MM.1S (cell line): ENCODE data around the gene FRMD3.

Experiments
- DNase-seq: peaks from one replicate; pipeline ENCODE4 v3.0.0-alpha.2; 2015
- H2AFZ ChIP-seq: fragments of 300-600 bp; sonication (generic); 2 replicates; pipeline ENCODE4 v1.6.0; 2016; ENCODE audit warnings: antibody characterized with exemption, low read length
- H3F3A ChIP-seq: fragments of 300-600 bp; sonication (generic); 2 replicates; pipeline ENCODE4 v1.6.1; 2016; ENCODE audit warnings: mild to moderate bottlenecking, antibody characterized with exemption, low read length, moderate library complexity, mixed read lengths; ENCODE audit not compliant: insufficient read depth
- H3K27ac ChIP-seq: fragments of 300-600 bp; sonication (generic); 2 replicates; pipeline ENCODE4 v1.5.1; 2016; ENCODE audit warnings: mild to moderate bottlenecking, low read length
- H3K27me3 ChIP-seq: fragments of 300-600 bp; sonication (generic); replicated peaks from 2 replicates; pipeline ENCODE4 v1.6.0; 2016; ENCODE audit warnings: low read length; ENCODE audit not compliant: insufficient read depth
- H3K36me3 ChIP-seq: fragments of 300-600 bp; sonication (generic); replicated peaks from 2 replicates; pipeline ENCODE4 v1.6.1; 2016; ENCODE audit warnings: mild to moderate bottlenecking, low read length, mixed read lengths; ENCODE audit not compliant: insufficient read depth
- H3K4me1 ChIP-seq: fragments of 300-600 bp; sonication (generic); 2 replicates; pipeline ENCODE4 v1.6.1; 2016; ENCODE audit warnings: low read length, mixed read lengths
- H3K4me2 ChIP-seq: fragments of 300-600 bp; sonication (generic); 2 replicates; pipeline ENCODE4 v1.6.0; 2016; ENCODE audit warnings: low read depth, low read length
- H3K4me3 ChIP-seq: fragments of 300-600 bp; sonication (generic); 2 replicates; pipeline ENCODE4 v1.5.1; 2016; ENCODE audit warnings: low read length, mixed read lengths
- H3K79me2 ChIP-seq: fragments of 300-600 bp; sonication (generic); 2 replicates; pipeline ENCODE4 v1.6.1; 2016; ENCODE audit warnings: mixed run types, low read length, mixed read lengths
- H3K9ac ChIP-seq: fragments of 300-600 bp; sonication (generic); 2 replicates; pipeline ENCODE4 v1.6.1; 2016; ENCODE audit warnings: low read length, mixed read lengths
- H3K9me2 ChIP-seq: fragments of 300-600 bp; sonication (generic); replicated peaks from 2 replicates; pipeline ENCODE4 v1.6.1; 2016; ENCODE audit warnings: mild to moderate bottlenecking, low read length, mixed read lengths; ENCODE audit not compliant: insufficient read depth
- H3K9me3 ChIP-seq: fragments of 300-600 bp; sonication (generic); replicated peaks from 2 replicates; pipeline ENCODE4 v1.6.1; 2016; ENCODE audit warnings: mild to moderate bottlenecking, low read length, mixed read lengths; ENCODE audit not compliant: insufficient read depth
- H4K20me1 ChIP-seq: fragments of 300-600 bp; sonication (generic); 2 replicates; pipeline ENCODE4 v1.6.1; 2016; ENCODE audit warnings: mild to moderate bottlenecking, low read length, moderate library complexity, mixed read lengths; ENCODE audit not compliant: insufficient read depth
- EZH2 ChIP-seq: fragments of 300-600 bp; sonication (generic); optimal IDR thresholded peaks from 2 replicates; pipeline ENCODE3; 2017; ENCODE audit warnings: low read depth, mild to moderate bottlenecking, antibody characterized with exemption, low read length, mixed read lengths
- EZH2phosphoT487 ChIP-seq: fragments of 300-600 bp; sonication (generic); IDR thresholded peaks from 2 replicates; pipeline ENCODE4 v1.6.1; 2018; ENCODE audit warnings: antibody characterized with exemption, low read length
- TF ChIP-seq, protein P1 (sequence below): fragments of 300-600 bp; sonication (generic); IDR thresholded peaks from 2 replicates; pipeline ENCODE4 v1.5.1; 2016; ENCODE audit warnings: antibody characterized with exemption, low read length, mixed read lengths

FRMD3 gene

DNA sequence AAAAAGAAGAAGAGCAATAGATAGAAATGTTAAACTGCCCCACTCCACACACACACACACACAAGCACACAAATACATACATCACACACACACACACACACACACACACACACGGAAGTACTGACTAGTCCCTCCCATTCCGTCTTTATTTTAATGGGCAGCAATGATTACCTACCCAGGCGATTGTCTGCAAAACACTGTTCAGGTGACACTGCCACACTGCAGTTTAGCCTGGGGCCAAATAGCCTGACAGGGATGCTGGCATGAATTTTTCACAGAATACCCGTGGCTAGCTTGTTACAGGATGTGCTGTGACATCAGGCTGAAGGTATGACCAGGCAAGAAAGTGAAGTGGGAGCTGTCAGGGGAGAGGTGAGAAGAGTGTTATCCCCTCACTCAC is 86.9 kb downstream of the FRMD3 start:
- Histone ChIP-seq H3K79me2 (no peaks in the 10 kb centered on the region), H3K4me3 (no peak overlapping the region), H3K4me2 (no peak overlapping the region), H3K36me3 (no peaks in the 10 kb centered on the region), H3K9me2 (no peaks in the 10 kb centered on the region), H3K4me1 (no peaks in the 10 kb centered on the region), H3F3A (no peaks in the 10 kb centered on the region), H3K9me3 (no peaks in the 10 kb centered on the region), H3K27ac (no peak overlapping the region), H4K20me1 (no peaks in the 10 kb centered on the region), H2AFZ (no peak overlapping the region), H3K9ac (no peak overlapping the region), H3K27me3 (no peaks in the 10 kb centered on the region)
- no peak for DNase-seq
- TF ChIP-seq, protein P1, sequence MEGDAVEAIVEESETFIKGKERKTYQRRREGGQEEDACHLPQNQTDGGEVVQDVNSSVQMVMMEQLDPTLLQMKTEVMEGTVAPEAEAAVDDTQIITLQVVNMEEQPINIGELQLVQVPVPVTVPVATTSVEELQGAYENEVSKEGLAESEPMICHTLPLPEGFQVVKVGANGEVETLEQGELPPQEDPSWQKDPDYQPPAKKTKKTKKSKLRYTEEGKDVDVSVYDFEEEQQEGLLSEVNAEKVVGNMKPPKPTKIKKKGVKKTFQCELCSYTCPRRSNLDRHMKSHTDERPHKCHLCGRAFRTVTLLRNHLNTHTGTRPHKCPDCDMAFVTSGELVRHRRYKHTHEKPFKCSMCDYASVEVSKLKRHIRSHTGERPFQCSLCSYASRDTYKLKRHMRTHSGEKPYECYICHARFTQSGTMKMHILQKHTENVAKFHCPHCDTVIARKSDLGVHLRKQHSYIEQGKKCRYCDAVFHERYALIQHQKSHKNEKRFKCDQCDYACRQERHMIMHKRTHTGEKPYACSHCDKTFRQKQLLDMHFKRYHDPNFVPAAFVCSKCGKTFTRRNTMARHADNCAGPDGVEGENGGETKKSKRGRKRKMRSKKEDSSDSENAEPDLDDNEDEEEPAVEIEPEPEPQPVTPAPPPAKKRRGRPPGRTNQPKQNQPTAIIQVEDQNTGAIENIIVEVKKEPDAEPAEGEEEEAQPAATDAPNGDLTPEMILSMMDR = no peak
- no peak for TF ChIP-seq EZH2phosphoT487
- no peak for TF ChIP-seq EZH2

GRCh38 chr9:83449983-83450382 is 88.2 kb downstream of the FRMD3 start:
- H3K9me2 ChIP-seq = no peaks in the 10 kb centered on the region
- H3K27ac ChIP-seq = no peak overlapping the region
- H3K4me3 ChIP-seq = no peak overlapping the region
- no peak overlapping the region for H3K4me2 ChIP-seq
- no peaks in the 10 kb centered on the region for H3K4me1 ChIP-seq
- H4K20me1 ChIP-seq = no peaks in the 10 kb centered on the region
- TF ChIP-seq, protein P1 = no peak
- TF ChIP-seq EZH2phosphoT487 = no peak
- TF ChIP-seq EZH2 = no peak
- H2AFZ ChIP-seq = no peak overlapping the region
- no peaks in the 10 kb centered on the region for H3F3A ChIP-seq
- H3K27me3 ChIP-seq = no peaks in the 10 kb centered on the region
- no peak overlapping the region for H3K9ac ChIP-seq
- no peaks in the 10 kb centered on the region for H3K9me3 ChIP-seq
- no peaks in the 10 kb centered on the region for H3K36me3 ChIP-seq
- DNase-seq = no peak
- H3K79me2 ChIP-seq = no peaks in the 10 kb centered on the region

DNA sequence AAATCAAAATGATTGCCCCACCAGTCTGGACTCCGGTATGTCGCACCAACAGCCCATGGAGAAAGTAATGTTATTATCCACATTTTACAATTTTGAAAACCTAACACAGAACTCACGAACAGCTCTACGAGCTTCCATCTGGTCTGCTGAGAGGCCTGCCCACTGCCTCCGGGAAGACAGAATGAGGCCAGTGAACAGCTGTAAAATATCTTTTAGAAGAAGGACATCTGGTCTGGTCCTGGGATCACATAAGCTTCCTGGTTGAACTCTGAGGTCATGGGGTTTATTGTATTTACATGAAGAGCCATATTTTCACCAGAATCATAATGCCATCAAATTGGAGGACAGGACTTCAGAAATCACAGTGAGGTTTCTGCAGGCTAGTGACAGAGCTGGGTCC is 89.0 kb downstream of the FRMD3 start:
- H3K79me2 ChIP-seq = no peaks in the 10 kb centered on the region
- no peak overlapping the region for H3K4me2 ChIP-seq
- no peak overlapping the region for H3K9ac ChIP-seq
- H3K4me3 ChIP-seq = no peak overlapping the region
- no peaks in the 10 kb centered on the region for H3F3A ChIP-seq
- no peak for DNase-seq
- no peaks in the 10 kb centered on the region for H3K9me2 ChIP-seq
- H3K27me3 ChIP-seq = no peaks in the 10 kb centered on the region
- TF ChIP-seq, protein P1 = no peak
- no peak for TF ChIP-seq EZH2
- no peak for TF ChIP-seq EZH2phosphoT487
- H3K36me3 ChIP-seq = no peaks in the 10 kb centered on the region
- no peaks in the 10 kb centered on the region for H3K9me3 ChIP-seq
- no peaks in the 10 kb centered on the region for H4K20me1 ChIP-seq
- H3K4me1 ChIP-seq = no peaks in the 10 kb centered on the region
- H2AFZ ChIP-seq = no peak overlapping the region
- no peak overlapping the region for H3K27ac ChIP-seq

- Histone ChIP-seq H2AFZ (no peak overlapping the region), H3F3A (no peaks in the 10 kb centered on the region)
- no peak for DNase-seq
These were observed 89.6 kb downstream of the FRMD3 start for GRCh38 chr9:83448626-83449025.

More at GRCh38 chr9:83448626-83449025, 89.6 kb downstream of the FRMD3 start:
- no peak overlapping the region for H3K9ac ChIP-seq
- H3K9me2 ChIP-seq = no peaks in the 10 kb centered on the region
- H3K4me2 ChIP-seq = no peak overlapping the region
- H3K27ac ChIP-seq = no peak overlapping the region
- H3K4me1 ChIP-seq = no peaks in the 10 kb centered on the region
- no peak for TF ChIP-seq EZH2
- TF ChIP-seq, protein P1 = no peak
- no peak for TF ChIP-seq EZH2phosphoT487
- no peaks in the 10 kb centered on the region for H3K27me3 ChIP-seq
- no peaks in the 10 kb centered on the region for H3K9me3 ChIP-seq
- H3K79me2 ChIP-seq = no peaks in the 10 kb centered on the region
- no peaks in the 10 kb centered on the region for H4K20me1 ChIP-seq
- no peaks in the 10 kb centered on the region for H3K36me3 ChIP-seq
- no peak overlapping the region for H3K4me3 ChIP-seq
